K562 (cell line): Measurements from ENCODE around the gene SLC30A1. TPM values are rescaled to one million over a fixed set of nuclear protein-coding genes. Genes with fewer than 3 reads are reported as not detected.

Source experiments
- BCOR ChIP-seq: fragments of 450-650 bp; IDR thresholded peaks from 2 replicates; pipeline ENCODE4 v1.6.1; 2016
- BRCA1 ChIP-seq, 2 experiments: fragments of 450-650 bp in 1 of 2; sonication (generic) in 1 of 2; formaldehyde crosslinking in 1 of 2; IDR thresholded peaks; 2 replicates each; pipeline versions ENCODE4 v1.5.0 to v1.6.1; 2017 to 2020; ENCODE audit warnings: mild to moderate bottlenecking in 1 of 2, missing genetic modification reagents in 1 of 2
- CEBPG ChIP-seq, 3 experiments: fragments of 200-800 bp in 1 of 3; sonication (Bioruptor generic) in 1 of 3; sonication (generic) in 1 of 3; formaldehyde crosslinking in 1 of 3; IDR thresholded peaks in 2 of 3; conservative IDR thresholded peaks in 1 of 3; 2 replicates each; pipeline versions ENCODE4 v1.6.1 to v1.8.0; 2016 to 2022; ENCODE audit warnings: missing compliant biosample characterization in 2 of 3, missing genetic modification characterization in 2 of 3, mild to moderate bottlenecking in 1 of 3, missing genetic modification reagents in 1 of 3
- ETS2 ChIP-seq: IDR thresholded peaks from 2 replicates; pipeline ENCODE4 v1.6.1; 2016; ENCODE audit warnings: borderline replicate concordance, missing genetic modification characterization, mild to moderate bottlenecking, moderate library complexity, missing compliant biosample characterization; ENCODE audit not compliant: poor library complexity, severe bottlenecking
- FUS ChIP-seq: fragments of 200-400 bp; formaldehyde crosslinking; optimal IDR thresholded peaks from 2 replicates; pipeline ENCODE3; 2017; ENCODE audit warnings: low read depth, low read length
- HIVEP1 ChIP-seq: fragments of 250-450 bp; sonication (Bioruptor Pico); IDR thresholded peaks from 2 replicates; pipeline ENCODE4 v1.4.0; 2020; ENCODE audit warnings: mild to moderate bottlenecking
- HLTF ChIP-seq: fragments of 450-650 bp; IDR thresholded peaks from 2 replicates; pipeline ENCODE4 v1.6.1; 2016
- KDM2B ChIP-seq: fragments of 250-450 bp; sonication (Bioruptor Pico); IDR thresholded peaks from 2 replicates; pipeline ENCODE4 v1.8.0; 2021; ENCODE audit warnings: mild to moderate bottlenecking, moderate library complexity
- MCM2 ChIP-seq: fragments of 450-650 bp; IDR thresholded peaks from 2 replicates; pipeline ENCODE4 v1.6.1; 2017; ENCODE audit warnings: low read depth, mild to moderate bottlenecking
- MEIS2 ChIP-seq: fragments of 450-650 bp; IDR thresholded peaks from 2 replicates; pipeline ENCODE4 v1.6.1; 2014; ENCODE audit warnings: mild to moderate bottlenecking; ENCODE audit not compliant: partially characterized antibody
- OTX1 ChIP-seq: fragments of 450-650 bp; formaldehyde crosslinking; IDR thresholded peaks from 2 replicates; pipeline ENCODE4 v1.4.0; 2022; ENCODE audit warnings: mild to moderate bottlenecking
- PRPF4 ChIP-seq: fragments of 200-400 bp; formaldehyde crosslinking; IDR thresholded peaks from one replicate; pipeline ENCODE4 v1.6.1; 2017; ENCODE audit warnings: low read length, low read depth, mild to moderate bottlenecking; ENCODE audit not compliant: insufficient read depth, poor library complexity, severe bottlenecking
- RAD21 ChIP-seq, 2 experiments: fragments of 250-450 bp in 1 of 2; fragments of 450-650 bp in 1 of 2; sonication (Bioruptor Pico) in 1 of 2; formaldehyde crosslinking in 1 of 2; IDR thresholded peaks in 1 of 2; conservative IDR thresholded peaks in 1 of 2; 2 replicates each; pipeline versions ENCODE4 v1.4.0 to v1.8.0; 2020 to 2022; ENCODE audit warnings: mild to moderate bottlenecking in 2 of 2, moderate library complexity in 1 of 2
- RBM14 ChIP-seq: fragments of 200-400 bp; formaldehyde crosslinking; IDR thresholded peaks from 2 replicates; pipeline ENCODE4 v1.6.1; 2018; ENCODE audit warnings: low read depth, mild to moderate bottlenecking, low read length, moderate library complexity, borderline replicate concordance; ENCODE audit not compliant: insufficient read depth
- RBM25 ChIP-seq: fragments of 200-400 bp; formaldehyde crosslinking; IDR thresholded peaks from 2 replicates; pipeline ENCODE4 v1.6.1; 2018; ENCODE audit warnings: low read length, low read depth, moderate library complexity; ENCODE audit not compliant: severe bottlenecking
- RUNX1 ChIP-seq: sonication (generic); IDR thresholded peaks from 2 replicates; pipeline ENCODE4 v1.6.1; 2016; ENCODE audit warnings: antibody characterized with exemption, low read depth
- SNIP1 ChIP-seq: fragments of 450-650 bp; IDR thresholded peaks from 2 replicates; pipeline ENCODE4 v1.7.1; 2017; ENCODE audit warnings: low read depth, mild to moderate bottlenecking
- TGIF2 ChIP-seq: sonication (generic); formaldehyde crosslinking; IDR thresholded peaks from 2 replicates; pipeline ENCODE4 v1.8.1; 2022; ENCODE audit warnings: mild to moderate bottlenecking, missing genetic modification reagents, moderate library complexity
- ZNF263 ChIP-seq: sonication (generic); formaldehyde crosslinking; IDR thresholded peaks from 2 replicates; pipeline ENCODE4 v1.8.0; 2022; ENCODE audit warnings: mild to moderate bottlenecking, missing genetic modification reagents, borderline replicate concordance
- ZNF324 ChIP-seq: fragments of 250-450 bp; sonication (Bioruptor Pico); IDR thresholded peaks from 2 replicates; pipeline ENCODE4 v1.4.0; 2020; ENCODE audit warnings: mild to moderate bottlenecking
- polyA plus RNA-seq, 8 experiments: library from polyadenylated mRNA; depleted of rRNA in 4 of 8; stranded (reverse) in 5 of 8; unstranded in 3 of 8; fragments of >200 nt; fragmentation: Nextera tagmentation in 2 of 8; fragmentation: Illumina TruSeq in 1 of 8; extraction: Ambion mirVana in 2 of 8; extraction: Trizol in 1 of 8; gene quantifications; 2 replicates each; pipeline versions ENCODE4 v1.2.1 to v1.2.3, GENCODE V29; 2011 to 2014; ENCODE audit warnings: inconsistent platforms in 1 of 8, missing spikeins in 1 of 8
- total RNA-seq, 7 experiments: library from RNA; depleted of rRNA in 6 of 7; stranded (reverse); fragments of >200 nt in 6 of 7; fragmentation: Illumina TruSeq in 2 of 7; extraction: Trizol in 2 of 7; gene quantifications; 2 replicates each; pipeline versions ENCODE4 v1.2.1 to v1.2.3, GENCODE V29; 2011 to 2021; ENCODE audit warnings: low replicate concordance in 1 of 7
- TF ChIP-seq, protein P1 (sequence below): sonication (generic); formaldehyde crosslinking; IDR thresholded peaks from 2 replicates; pipeline ENCODE4 v1.8.0; 2022; ENCODE audit warnings: mild to moderate bottlenecking, missing genetic modification reagents
- TF ChIP-seq, protein P2 (sequence below), 2 experiments: fragments of 150-350 bp in 1 of 2; IDR thresholded peaks; 2 replicates each; pipeline ENCODE4 v1.6.1; 2012 to 2016; ENCODE audit warnings: low read depth in 2 of 2, low read length in 2 of 2, mild to moderate bottlenecking in 1 of 2, moderate library complexity in 1 of 2

The SLC30A1 gene
- total and polyA plus RNA-seq, 9 of the 15 experiments (the other 6 are each of a cell fraction or from before 2014, with no cell fraction given) = 4.1 to 14.4 (median 6.6) TPM

DNA sequence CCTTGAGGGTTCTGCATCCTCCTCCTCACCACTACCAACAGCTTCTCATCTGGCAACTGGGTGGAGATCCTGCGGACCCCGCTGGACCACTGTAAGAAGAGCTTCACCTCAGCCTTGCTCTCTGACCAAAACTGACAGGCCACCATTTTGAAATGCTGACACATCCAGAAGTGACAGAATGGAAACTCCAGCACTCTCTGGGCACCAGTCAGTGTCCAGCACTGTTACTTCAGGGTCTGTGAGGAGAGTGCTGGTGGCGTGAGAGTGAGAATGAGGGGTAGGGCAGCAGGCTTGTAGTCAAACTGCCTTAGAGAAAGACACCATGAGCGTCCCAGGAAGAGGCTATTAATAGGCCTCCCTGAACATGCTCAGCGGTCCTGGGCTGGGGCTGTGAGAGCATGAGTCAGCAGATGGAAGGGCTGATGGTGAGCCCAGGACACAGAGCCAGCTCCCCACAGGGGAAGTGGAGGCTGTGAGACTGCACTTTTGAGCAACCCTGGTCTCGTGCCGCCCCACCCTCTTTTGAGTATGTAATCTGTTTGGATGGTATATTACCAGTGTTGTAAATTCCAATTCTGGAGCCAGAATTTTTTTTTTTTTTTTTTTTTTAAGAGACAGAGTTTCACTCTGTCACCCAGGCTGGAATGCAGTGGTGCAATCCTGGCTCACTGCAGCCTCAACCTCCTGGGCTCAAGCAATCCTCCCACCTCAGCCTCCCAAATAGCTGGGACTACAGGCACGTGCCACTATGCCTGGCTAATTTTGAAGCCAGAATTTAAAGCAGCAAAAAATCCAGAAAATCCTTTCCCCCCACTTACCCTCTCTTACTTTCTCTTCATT is 34.4 kb upstream of the SLC30A1 start (continued):
- TF ChIP-seq, protein P1, sequence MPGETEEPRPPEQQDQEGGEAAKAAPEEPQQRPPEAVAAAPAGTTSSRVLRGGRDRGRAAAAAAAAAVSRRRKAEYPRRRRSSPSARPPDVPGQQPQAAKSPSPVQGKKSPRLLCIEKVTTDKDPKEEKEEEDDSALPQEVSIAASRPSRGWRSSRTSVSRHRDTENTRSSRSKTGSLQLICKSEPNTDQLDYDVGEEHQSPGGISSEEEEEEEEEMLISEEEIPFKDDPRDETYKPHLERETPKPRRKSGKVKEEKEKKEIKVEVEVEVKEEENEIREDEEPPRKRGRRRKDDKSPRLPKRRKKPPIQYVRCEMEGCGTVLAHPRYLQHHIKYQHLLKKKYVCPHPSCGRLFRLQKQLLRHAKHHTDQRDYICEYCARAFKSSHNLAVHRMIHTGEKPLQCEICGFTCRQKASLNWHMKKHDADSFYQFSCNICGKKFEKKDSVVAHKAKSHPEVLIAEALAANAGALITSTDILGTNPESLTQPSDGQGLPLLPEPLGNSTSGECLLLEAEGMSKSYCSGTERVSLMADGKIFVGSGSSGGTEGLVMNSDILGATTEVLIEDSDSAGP (CRISPR knock-in tag) = no peak; the same call in 1 of the 2 replicates
- TF ChIP-seq RUNX1 = no peak
- TF ChIP-seq SNIP1 = no peak
- peak; percentile 32 for TF ChIP-seq MEIS2
- TF ChIP-seq ZNF263 = peak; percentile 63; the same call in 1 of the 2 replicates
- TF ChIP-seq CEBPG (CRISPR knock-in tag; IDR thresholded peaks at IDR 0.05) = peak; percentile 4; the same call in 1 of the 2 replicates
- TF ChIP-seq CEBPG (tag; conservative IDR thresholded peaks at IDR 0.05 in 1 of 2, IDR thresholded peaks at IDR 0.05 in 1 of 2) = peak in 1 of 2 experiments; percentile 74; a peak in 2 of 4 replicates
- TF ChIP-seq BCOR = peak; percentile 64
- TF ChIP-seq ETS2 = no peak
- no peak for TF ChIP-seq RBM14
- TF ChIP-seq TGIF2 (CRISPR knock-in tag) = no peak
- TF ChIP-seq MCM2 = no peak
- no peak for TF ChIP-seq HLTF
- TF ChIP-seq OTX1 = peak; percentile 92; the same call in 1 of the 2 replicates
- 0 out of 2 replicates have a peak, but pooled peaks have one; percentile 10 for TF ChIP-seq HIVEP1 (CRISPR knock-in tag)
- no peak for TF ChIP-seq BRCA1 (IDR thresholded peaks at IDR 0.05)
- no peak for TF ChIP-seq BRCA1 (CRISPR knock-in tag; IDR thresholded peaks at IDR 0.05)
- TF ChIP-seq FUS = no peak
- no peak for TF ChIP-seq KDM2B
- peak; percentile 30 for TF ChIP-seq RBM25
- TF ChIP-seq PRPF4 = no peak
- no peak for TF ChIP-seq ZNF324 (CRISPR knock-in tag)
- TF ChIP-seq, protein P2, sequence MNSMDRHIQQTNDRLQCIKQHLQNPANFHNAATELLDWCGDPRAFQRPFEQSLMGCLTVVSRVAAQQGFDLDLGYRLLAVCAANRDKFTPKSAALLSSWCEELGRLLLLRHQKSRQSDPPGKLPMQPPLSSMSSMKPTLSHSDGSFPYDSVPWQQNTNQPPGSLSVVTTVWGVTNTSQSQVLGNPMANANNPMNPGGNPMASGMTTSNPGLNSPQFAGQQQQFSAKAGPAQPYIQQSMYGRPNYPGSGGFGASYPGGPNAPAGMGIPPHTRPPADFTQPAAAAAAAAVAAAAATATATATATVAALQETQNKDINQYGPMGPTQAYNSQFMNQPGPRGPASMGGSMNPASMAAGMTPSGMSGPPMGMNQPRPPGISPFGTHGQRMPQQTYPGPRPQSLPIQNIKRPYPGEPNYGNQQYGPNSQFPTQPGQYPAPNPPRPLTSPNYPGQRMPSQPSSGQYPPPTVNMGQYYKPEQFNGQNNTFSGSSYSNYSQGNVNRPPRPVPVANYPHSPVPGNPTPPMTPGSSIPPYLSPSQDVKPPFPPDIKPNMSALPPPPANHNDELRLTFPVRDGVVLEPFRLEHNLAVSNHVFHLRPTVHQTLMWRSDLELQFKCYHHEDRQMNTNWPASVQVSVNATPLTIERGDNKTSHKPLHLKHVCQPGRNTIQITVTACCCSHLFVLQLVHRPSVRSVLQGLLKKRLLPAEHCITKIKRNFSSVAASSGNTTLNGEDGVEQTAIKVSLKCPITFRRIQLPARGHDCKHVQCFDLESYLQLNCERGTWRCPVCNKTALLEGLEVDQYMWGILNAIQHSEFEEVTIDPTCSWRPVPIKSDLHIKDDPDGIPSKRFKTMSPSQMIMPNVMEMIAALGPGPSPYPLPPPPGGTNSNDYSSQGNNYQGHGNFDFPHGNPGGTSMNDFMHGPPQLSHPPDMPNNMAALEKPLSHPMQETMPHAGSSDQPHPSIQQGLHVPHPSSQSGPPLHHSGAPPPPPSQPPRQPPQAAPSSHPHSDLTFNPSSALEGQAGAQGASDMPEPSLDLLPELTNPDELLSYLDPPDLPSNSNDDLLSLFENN (IDR thresholded peaks at IDR 0.05; ENCODE audit: low read depth in 2 of 2, low read length in 2 of 2) = peak in 1 of 2 experiments; percentile 47; a peak in 1 of 4 replicates
- TF ChIP-seq RAD21 (CRISPR knock-in tag; conservative IDR thresholded peaks at IDR 0.05 in 1 of 2, IDR thresholded peaks at IDR 0.05 in 1 of 2) = peak; percentile 5 to 10; a peak in 2 of 4 replicates
